Keratinocyte (primary cell): ENCODE measurements around the gene ATP13A3.

Experiments used
- EZH2 ChIP-seq: IDR thresholded peaks from one replicate; pipeline ENCODE4 v1.6.1; 2012; ENCODE audit warnings: inconsistent platforms, mild to moderate bottlenecking, low read length, moderate library complexity
- TF ChIP-seq, protein P1 (sequence below), 3 experiments: IDR thresholded peaks in 1 of 3; conservative IDR thresholded peaks in 1 of 3; optimal IDR thresholded peaks in 1 of 3; 2 replicates in 2 of 3; 3 replicates in 1 of 3; pipeline versions ENCODE3 to v1.5.1; 2011; ENCODE audit warnings: low read length in 3 of 3, mild to moderate bottlenecking in 3 of 3, moderate library complexity in 2 of 3, control low read depth in 1 of 3, inconsistent platforms in 1 of 3; ENCODE audit not compliant: insufficient read depth in 2 of 3; ENCODE audit errors: extremely low read depth in 1 of 3

DNA sequence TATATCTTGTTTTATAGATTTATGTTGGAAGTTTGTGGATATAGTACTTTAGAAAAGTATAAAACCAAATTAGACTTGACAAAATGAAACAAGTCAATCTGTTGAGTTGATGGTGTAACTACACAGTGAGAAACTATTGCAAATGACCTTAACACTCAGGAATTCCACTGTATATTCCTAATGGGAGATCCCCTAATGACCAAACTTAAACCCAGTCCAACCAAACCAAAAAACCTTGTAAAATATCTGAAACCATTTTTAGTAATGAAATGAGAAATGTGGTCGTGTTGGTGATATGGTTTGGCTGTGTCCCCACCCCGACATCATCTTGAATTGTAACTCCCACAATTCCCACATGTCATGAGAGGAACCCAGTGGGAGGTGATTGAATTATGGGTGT, 31.9 kb upstream of the ATP13A3 start:
- TF ChIP-seq, protein P1, sequence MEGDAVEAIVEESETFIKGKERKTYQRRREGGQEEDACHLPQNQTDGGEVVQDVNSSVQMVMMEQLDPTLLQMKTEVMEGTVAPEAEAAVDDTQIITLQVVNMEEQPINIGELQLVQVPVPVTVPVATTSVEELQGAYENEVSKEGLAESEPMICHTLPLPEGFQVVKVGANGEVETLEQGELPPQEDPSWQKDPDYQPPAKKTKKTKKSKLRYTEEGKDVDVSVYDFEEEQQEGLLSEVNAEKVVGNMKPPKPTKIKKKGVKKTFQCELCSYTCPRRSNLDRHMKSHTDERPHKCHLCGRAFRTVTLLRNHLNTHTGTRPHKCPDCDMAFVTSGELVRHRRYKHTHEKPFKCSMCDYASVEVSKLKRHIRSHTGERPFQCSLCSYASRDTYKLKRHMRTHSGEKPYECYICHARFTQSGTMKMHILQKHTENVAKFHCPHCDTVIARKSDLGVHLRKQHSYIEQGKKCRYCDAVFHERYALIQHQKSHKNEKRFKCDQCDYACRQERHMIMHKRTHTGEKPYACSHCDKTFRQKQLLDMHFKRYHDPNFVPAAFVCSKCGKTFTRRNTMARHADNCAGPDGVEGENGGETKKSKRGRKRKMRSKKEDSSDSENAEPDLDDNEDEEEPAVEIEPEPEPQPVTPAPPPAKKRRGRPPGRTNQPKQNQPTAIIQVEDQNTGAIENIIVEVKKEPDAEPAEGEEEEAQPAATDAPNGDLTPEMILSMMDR (optimal IDR thresholded peaks at IDR 0.05 in 1 of 3, IDR thresholded peaks at IDR 0.05 in 1 of 3, conservative IDR thresholded peaks at IDR 0.05 in 1 of 3; ENCODE audit: extremely low read depth in 1 of 3, insufficient read depth in 2 of 3, low read length in 3 of 3) = no peak
- no peak for TF ChIP-seq EZH2
